ENCODE data around the gene CAPN5. TPM values are rescaled to one million over a fixed set of nuclear protein-coding genes. Genes with fewer than 3 reads are reported as not detected.

CAPN5 gene
- polyA plus RNA-seq, 3 donors, result 0.28 to 0.83 (median 0.62) TPM

- H3K4me1 Mint-ChIP-seq, result peaks cover 15% of the 10 kb centered on the region
- no peaks in the 10 kb centered on the region for H3K36me3 Mint-ChIP-seq
- no peak overlapping the region for H3K4me2 ChIP-seq (replicated peaks; ENCODE audit: extremely low read depth, low read length, poor library complexity, severe bottlenecking)
- peaks cover 0 to 3% (median 0%) of the 10 kb centered on the region in 7 donors for H3K9me3 Mint-ChIP-seq
- H3K4me3 ChIP-seq (replicated peaks in 1 of 3; ENCODE audit: low read depth in 2 of 3, low read length in 3 of 3), result no peak overlapping the region
- H3K4me3 Mint-ChIP-seq, result no peak overlapping the region
- no peaks in the 10 kb centered on the region for H4K20me1 ChIP-seq (ENCODE audit: insufficient read depth, low read length)
- DNase-seq, result no peak
- no peaks in the 10 kb centered on the region for H3K36me3 ChIP-seq (replicated peaks in 1 of 2; ENCODE audit: control insufficient read depth in 1 of 2, insufficient read depth in 2 of 2, low read length in 2 of 2)
- H3K27me3 ChIP-seq (ENCODE audit: control insufficient read depth in 2 of 2, insufficient read depth in 2 of 2, low read length in 2 of 2), result peaks cover 0 to 13% of the 10 kb centered on the region in 2 donors
- H3K9me3 ChIP-seq (replicated peaks in 1 of 2; ENCODE audit: control insufficient read depth in 1 of 2, insufficient read depth in 1 of 2, low read length in 2 of 2), result no peaks in the 10 kb centered on the region
- H3K4me1 ChIP-seq (ENCODE audit: control insufficient read depth in 1 of 2, insufficient read depth in 2 of 2, low read length in 2 of 2), result peaks cover 9 to 15% of the 10 kb centered on the region in 2 donors
- no peak for TF ChIP-seq CTCF (IDR thresholded peaks at IDR 0.05)
- no peaks in the 10 kb centered on the region for H3K79me2 ChIP-seq (ENCODE audit: insufficient read depth, low read length)
- peak overlapping the region; percentile 4 for H3K9ac ChIP-seq (ENCODE audit: insufficient read depth, low read length, poor library complexity, severe bottlenecking)
- peak overlapping the region in 1 of 7 donors; percentile 8 for H3K27ac Mint-ChIP-seq
- intact Hi-C loops (cut with micrococcal nuclease), result loop anchor here (2.0 to 10.0 kb wide), 2 partner anchors 57 to 485 kb away; no protein-coding TSS in a partner anchor
- 89% methylated on average over 11 of the region's 11 CpGs for WGBS (ENCODE audit: insufficient coverage)
- peaks cover 10 to 19% (median 11%) of the 10 kb centered on the region in 3 donors for H3K27me3 Mint-ChIP-seq (ENCODE audit: low read depth in 3 of 3)
- H3K27ac ChIP-seq (ENCODE audit: low read depth in 1 of 2, low read length in 2 of 2), result no peak overlapping the region
- H2AFZ ChIP-seq (ENCODE audit: insufficient read depth, low read depth, low read length, poor library complexity, severe bottlenecking), result no peak overlapping the region
These were observed 63.3 kb downstream of the CAPN5 start for GRCh38 chr11:77129842-77130756.

DNA sequence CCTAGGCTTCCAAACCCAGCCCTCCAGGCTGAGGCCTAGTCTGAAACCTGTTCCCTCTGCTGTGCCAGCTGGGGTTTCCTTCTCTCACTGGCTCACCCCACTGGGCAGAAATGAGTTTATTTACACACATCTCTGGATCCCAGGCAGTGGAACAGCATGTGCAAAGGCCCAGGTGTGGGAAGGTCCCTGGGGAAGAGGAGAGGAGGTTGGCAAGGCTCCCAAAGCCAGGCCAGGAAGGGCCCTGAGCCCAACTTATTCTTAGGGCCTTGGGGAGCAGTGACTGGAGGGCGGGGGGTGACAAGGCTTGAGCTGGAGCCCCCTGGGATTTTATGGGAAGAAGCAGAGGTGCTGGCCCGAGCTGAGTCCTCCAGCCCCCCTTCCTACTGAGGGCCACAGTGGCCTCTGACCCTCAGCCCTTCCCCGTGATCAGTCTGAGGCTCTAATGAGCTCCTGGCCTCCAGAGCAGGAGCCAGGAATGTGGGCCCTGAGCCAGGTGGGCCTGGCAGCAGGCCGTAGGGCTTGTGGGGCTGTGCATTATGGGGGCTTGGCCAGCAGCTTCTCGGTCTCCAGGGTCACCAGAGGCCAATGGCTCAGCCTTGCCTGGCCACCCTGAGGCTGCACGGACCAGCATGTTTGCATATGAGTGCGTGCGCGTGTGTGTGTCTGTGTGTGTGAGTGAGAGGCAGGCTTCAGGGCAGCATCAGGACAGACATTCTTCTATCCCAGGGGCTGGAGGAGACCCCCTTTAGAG, 64.2 kb downstream of the CAPN5 start:
- no peak overlapping the region for H3K27ac Mint-ChIP-seq
- peaks cover 9 to 15% of the 10 kb centered on the region in 2 donors for H3K4me1 ChIP-seq (ENCODE audit: control insufficient read depth in 1 of 2, insufficient read depth in 2 of 2, low read length in 2 of 2)
- H2AFZ ChIP-seq (ENCODE audit: insufficient read depth, low read depth, low read length, poor library complexity, severe bottlenecking), result no peak overlapping the region
- H3K4me3 ChIP-seq (replicated peaks in 1 of 3; ENCODE audit: low read depth in 2 of 3, low read length in 3 of 3), result no peak overlapping the region
- H3K4me2 ChIP-seq (replicated peaks; ENCODE audit: extremely low read depth, low read length, poor library complexity, severe bottlenecking), result no peak overlapping the region
- H3K27me3 ChIP-seq (ENCODE audit: control insufficient read depth in 2 of 2, insufficient read depth in 2 of 2, low read length in 2 of 2), result peaks cover 0 to 13% of the 10 kb centered on the region in 2 donors
- no peak overlapping the region for H3K4me3 Mint-ChIP-seq
- no peaks in the 10 kb centered on the region for H4K20me1 ChIP-seq (ENCODE audit: insufficient read depth, low read length)
- no peaks in the 10 kb centered on the region for H3K9me3 ChIP-seq (replicated peaks in 1 of 2; ENCODE audit: control insufficient read depth in 1 of 2, insufficient read depth in 1 of 2, low read length in 2 of 2)
- H3K9ac ChIP-seq (ENCODE audit: insufficient read depth, low read length, poor library complexity, severe bottlenecking), result peak overlapping the region; percentile 4
- no peak for TF ChIP-seq CTCF (IDR thresholded peaks at IDR 0.05)
- DNase-seq, result no peak
- H3K36me3 ChIP-seq (replicated peaks in 1 of 2; ENCODE audit: control insufficient read depth in 1 of 2, insufficient read depth in 2 of 2, low read length in 2 of 2), result no peaks in the 10 kb centered on the region
- H3K9me3 Mint-ChIP-seq, result peaks cover 0 to 5% (median 0%) of the 10 kb centered on the region in 7 donors
- peaks cover 10 to 22% (median 12%) of the 10 kb centered on the region in 3 donors for H3K27me3 Mint-ChIP-seq (ENCODE audit: low read depth in 3 of 3)
- no peaks in the 10 kb centered on the region for H3K79me2 ChIP-seq (ENCODE audit: insufficient read depth, low read length)
- peaks cover 15% of the 10 kb centered on the region for H3K4me1 Mint-ChIP-seq
- intact Hi-C loops (cut with micrococcal nuclease), result no loop called here
- H3K36me3 Mint-ChIP-seq, result no peaks in the 10 kb centered on the region
- H3K27ac ChIP-seq (ENCODE audit: low read depth in 1 of 2, low read length in 2 of 2), result no peak overlapping the region
- 96% methylated on average over 9 of the region's 9 CpGs for WGBS (ENCODE audit: insufficient coverage)
